OCI-LY7 (cell line): ENCODE data around the gene RAMP1. TPM values are rescaled to one million over a fixed set of nuclear protein-coding genes. Genes with fewer than 3 reads are reported as not detected.

Experiments used
- BruUV-seq: library from RNA; stranded (reverse); fragments of 400-500 nt; replicated peaks from 2 replicates; lab custom pipeline; 2021; lab: Mats Ljungman, UMichigan
- CTCF ChIA-PET: fragments of 300-600 bp; sonication (Branson Sonifier 250); formaldehyde crosslinking; loops from one replicate; lab custom pipeline; 2022; ENCODE audit warnings: antibody characterized with exemption; ENCODE audit not compliant: unreplicated experiment; lab: Charles Lee
- POLR2A ChIA-PET: fragments of 300-600 bp; sonication (Branson Sonifier 250); formaldehyde crosslinking; loops from one replicate; lab custom pipeline; 2022; ENCODE audit warnings: antibody characterized with exemption; lab: Charles Lee
- DNase-seq: peaks from one replicate; pipeline ENCODE4 v3.0.0-alpha.2; 2015; ENCODE audit warnings: low spot score
- H2AFZ ChIP-seq: fragments of 200-600 bp; sonication (generic), shearing (Covaris generic); 2 replicates; pipeline ENCODE4 v1.6.1; 2014; ENCODE audit warnings: mild to moderate bottlenecking, antibody characterized with exemption, low read length, moderate library complexity
- H3K27ac ChIP-seq: fragments of 200-600 bp; sonication (generic); 2 replicates; pipeline ENCODE4 v1.5.1; 2014; ENCODE audit warnings: mixed run types, low read depth, mild to moderate bottlenecking, moderate library complexity, low read length, inconsistent platforms; ENCODE audit not compliant: poor library complexity, severe bottlenecking
- H3K36me3 ChIP-seq: fragments of 200-600 bp; sonication (generic); 2 replicates; pipeline ENCODE4 v1.6.1; 2014; ENCODE audit warnings: mild to moderate bottlenecking, antibody characterized with exemption, low read length, moderate library complexity, mixed read lengths; ENCODE audit not compliant: insufficient read depth
- H3K4me1 ChIP-seq: fragments of 200-600 bp; sonication (generic); 2 replicates; pipeline ENCODE4 v1.5.1; 2014; ENCODE audit warnings: mild to moderate bottlenecking, low read length; ENCODE audit not compliant: insufficient read depth, poor library complexity, severe bottlenecking
- H3K4me2 ChIP-seq: fragments of 200-600 bp; sonication (generic); 2 replicates; pipeline ENCODE4 v1.6.1; 2014; ENCODE audit warnings: mild to moderate bottlenecking, low read length
- H3K4me3 ChIP-seq: fragments of 200-600 bp; sonication (generic); 2 replicates; pipeline ENCODE4 v1.5.1; 2014; ENCODE audit warnings: mild to moderate bottlenecking, low read depth, low read length; ENCODE audit not compliant: poor library complexity, severe bottlenecking
- H3K79me2 ChIP-seq: fragments of 200-600 bp; sonication (generic); 2 replicates; pipeline ENCODE4 v1.6.1; 2016; ENCODE audit warnings: low read depth, mild to moderate bottlenecking, low read length, moderate library complexity, mixed read lengths; ENCODE audit not compliant: insufficient read depth
- H3K9me2 ChIP-seq: fragments of 200-600 bp; sonication (generic); 2 replicates; pipeline ENCODE4 v1.6.1; 2016; ENCODE audit warnings: mild to moderate bottlenecking, low read length, mixed read lengths; ENCODE audit not compliant: insufficient read depth
- H3K9me3 ChIP-seq: fragments of 200-600 bp; sonication (generic); 2 replicates; pipeline ENCODE4 v1.6.1; 2014; ENCODE audit warnings: mild to moderate bottlenecking, mixed run types, low read length, mixed read lengths
- H4K20me1 ChIP-seq: fragments of 200-600 bp; sonication (generic); 2 replicates; pipeline ENCODE4 v1.6.1; 2014; ENCODE audit warnings: mild to moderate bottlenecking, antibody characterized with exemption, low read length, moderate library complexity, mixed read lengths; ENCODE audit not compliant: insufficient read depth
- CTCF ChIP-seq: fragments of 200-600 bp; sonication (generic); conservative IDR thresholded peaks from 2 replicates; pipeline ENCODE4 v1.5.1; 2014; ENCODE audit warnings: mild to moderate bottlenecking, antibody characterized with exemption, low read length, moderate library complexity, mixed read lengths
- EZH2phosphoT487 ChIP-seq: fragments of 200-600 bp; sonication (generic); IDR thresholded peaks from 2 replicates; pipeline ENCODE4 v1.6.1; 2018; ENCODE audit warnings: low read depth, borderline replicate concordance, mild to moderate bottlenecking, mixed run types, antibody characterized with exemption, low read length, moderate library complexity, mixed read lengths
- intact Hi-C: fragments of 100-400 bp; cut with micrococcal nuclease; formaldehyde crosslinking; loops from one replicate; pipeline ENCODE4 v1.10.0; 2022; ENCODE audit not compliant: unreplicated experiment
- total RNA-seq, 2 experiments: library from RNA; depleted of rRNA in 1 of 2; stranded (reverse); fragments of >200 nt in 1 of 2; shearing (Covaris generic) in 1 of 2; gene quantifications; 2 replicates each; pipeline ENCODE4 v1.2.3, GENCODE V29; 2014 to 2022

Gene RAMP1
- total RNA-seq, 2 experiments from 2014 or later = not detected

- no peak for DNase-seq
- intact Hi-C loops = no loop called here
- no peaks in the 10 kb centered on the region for H3K4me1 ChIP-seq
- H3K36me3 ChIP-seq = no peaks in the 10 kb centered on the region
- no peaks in the 10 kb centered on the region for H4K20me1 ChIP-seq
- BruUV-seq = no TSS peak
- H3K9me2 ChIP-seq = no peaks in the 10 kb centered on the region
- H3K4me2 ChIP-seq = no peak overlapping the region
- H3K27ac ChIP-seq = no peak overlapping the region
- no peaks in the 10 kb centered on the region for H3K79me2 ChIP-seq
- H2AFZ ChIP-seq = no peak overlapping the region
- TF ChIP-seq CTCF (no peak), EZH2phosphoT487 (no peak)
- CTCF ChIA-PET = no interaction called here
- no peak overlapping the region for H3K4me3 ChIP-seq
- POLR2A ChIA-PET = no interaction called here
- peaks cover 9% of the 10 kb centered on the region; the same call in 1 of the 2 replicates for H3K9me3 ChIP-seq
Measured at GRCh38 chr2:237940828-237941227, 81.4 kb downstream of the RAMP1 start.

GRCh38 chr2:237941239-237941638 is 81.8 kb downstream of the RAMP1 start:
- Histone ChIP-seq H3K9me2 (no peaks in the 10 kb centered on the region), H3K4me1 (no peaks in the 10 kb centered on the region), H3K79me2 (no peaks in the 10 kb centered on the region), H3K36me3 (no peaks in the 10 kb centered on the region), H4K20me1 (no peaks in the 10 kb centered on the region), H3K9me3 (peaks cover 9% of the 10 kb centered on the region; the same call in 1 of the 2 replicates), H3K4me3 (no peak overlapping the region), H3K4me2 (no peak overlapping the region), H2AFZ (no peak overlapping the region), H3K27ac (no peak overlapping the region)
- intact Hi-C loops = no loop called here
- TF ChIP-seq EZH2phosphoT487 (no peak), CTCF (no peak)
- ChIA-PET CTCF (no interaction called here), POLR2A (no interaction called here)
- no TSS peak for BruUV-seq
- no peak for DNase-seq

- no peak for DNase-seq
- H3K79me2 ChIP-seq = no peaks in the 10 kb centered on the region
- no TSS peak for BruUV-seq
- H3K9me3 ChIP-seq = peaks cover 9% of the 10 kb centered on the region; the same call in 1 of the 2 replicates
- TF ChIP-seq EZH2phosphoT487 (no peak), CTCF (no peak)
- ChIA-PET POLR2A (no interaction called here), CTCF (no interaction called here)
- intact Hi-C loops = no loop called here
- no peaks in the 10 kb centered on the region for H4K20me1 ChIP-seq
- no peaks in the 10 kb centered on the region for H3K36me3 ChIP-seq
- no peak overlapping the region for H3K4me2 ChIP-seq
- H3K4me3 ChIP-seq = no peak overlapping the region
- no peaks in the 10 kb centered on the region for H3K4me1 ChIP-seq
- no peak overlapping the region for H2AFZ ChIP-seq
- H3K9me2 ChIP-seq = no peaks in the 10 kb centered on the region
- H3K27ac ChIP-seq = no peak overlapping the region
Measured at GRCh38 chr2:237942513-237942899, 83.1 kb downstream of the RAMP1 start.
